Endothelial cell of umbilical vein (primary cell): ENCODE measurements around the gene CCDC57. TPM values are rescaled to one million over a fixed set of nuclear protein-coding genes. Genes with fewer than 3 reads are reported as not detected.

ENCODE experiments used
- BruUV-seq: library from RNA; stranded (reverse); fragments of 400-500 nt; replicated peaks from 2 replicates; lab custom pipeline; 2021; lab: Mats Ljungman, UMichigan
- CTCF ChIA-PET: fragments of 300-600, 350-600 bp; sonication (Branson Sonifier 250); formaldehyde crosslinking; loops from one replicate; lab custom pipeline; 2021; ENCODE audit warnings: antibody characterized with exemption, inconsistent platforms; lab: Charles Lee
- POLR2A ChIA-PET: fragments of 300-600, 350-600 bp; sonication (Branson Sonifier 250); formaldehyde crosslinking; loops from one replicate; lab custom pipeline; 2021; ENCODE audit warnings: antibody characterized with exemption, inconsistent platforms; lab: Charles Lee
- DNase-seq: peaks from one replicate; pipeline ENCODE4 v3.0.0-alpha.2; 2011; ENCODE audit warnings: low read depth, low spot score
- FAIRE-seq: peaks from 2 replicates; lab custom pipeline; 2011; peaks lifted over from hg19 to GRCh38; lab: Jason Lieb, UNC
- H2AFZ ChIP-seq: 2 replicates; pipeline ENCODE4 v1.6.0; 2012; ENCODE audit warnings: low read depth, low read length, control low read depth, inconsistent platforms
- H3K27ac ChIP-seq: 2 replicates; pipeline ENCODE4 v1.5.1; 2011; ENCODE audit warnings: low read depth, mild to moderate bottlenecking, control low read depth, low read length, moderate library complexity; ENCODE audit not compliant: insufficient read depth
- H3K27me3 ChIP-seq, 2 experiments: 2 replicates each; pipeline versions ENCODE4 v1.6.0 to v1.6.1; 2011; ENCODE audit warnings: low read length in 2 of 2, mixed read lengths in 1 of 2; ENCODE audit not compliant: control insufficient read depth in 2 of 2, insufficient read depth in 2 of 2
- H3K36me3 ChIP-seq, 2 experiments: 2 replicates in 1 of 2; 3 replicates in 1 of 2; pipeline ENCODE4 v1.5.1; 2011; ENCODE audit warnings: low read length in 2 of 2, mild to moderate bottlenecking in 1 of 2, moderate library complexity in 1 of 2; ENCODE audit not compliant: control insufficient read depth in 2 of 2, insufficient read depth in 2 of 2; ENCODE audit errors: extremely low read depth in 1 of 2
- H3K4me1 ChIP-seq: 3 replicates; pipeline ENCODE4 v1.5.1; 2011; ENCODE audit warnings: mild to moderate bottlenecking, low read length; ENCODE audit not compliant: control insufficient read depth, insufficient read depth; ENCODE audit errors: extremely low read depth
- H3K4me2 ChIP-seq: 2 replicates; pipeline ENCODE4 v1.6.1; 2011; ENCODE audit warnings: low read length, control low read depth, mixed read lengths; ENCODE audit not compliant: insufficient read depth
- H3K4me3 ChIP-seq, 3 experiments: fragments of 200-600 bp in 1 of 3; sonication (generic), shearing (Covaris generic) in 1 of 3; replicated peaks in 1 of 3; 2 replicates each; pipeline ENCODE4 v1.5.1; 2011 to 2016; ENCODE audit warnings: control low read depth in 3 of 3, low read length in 3 of 3, mild to moderate bottlenecking in 2 of 3, inconsistent platforms in 1 of 3, low read depth in 1 of 3, moderate library complexity in 1 of 3; ENCODE audit not compliant: insufficient read depth in 1 of 3
- H3K79me2 ChIP-seq: 2 replicates; pipeline ENCODE4 v1.6.0; 2012; ENCODE audit warnings: low read length, inconsistent platforms; ENCODE audit not compliant: control insufficient read depth, insufficient read depth
- H3K9ac ChIP-seq: replicated peaks from 2 replicates; pipeline ENCODE3; 2011; ENCODE audit warnings: low read length, control low read depth; ENCODE audit not compliant: insufficient read depth; ENCODE audit errors: extremely low read depth
- H3K9me1 ChIP-seq: replicated peaks from 3 replicates; pipeline ENCODE4 v1.6.0; 2011; ENCODE audit warnings: mild to moderate bottlenecking, low read length; ENCODE audit not compliant: control insufficient read depth, insufficient read depth; ENCODE audit errors: extremely low read depth
- H3K9me3 ChIP-seq: replicated peaks from 2 replicates; pipeline ENCODE4 v1.5.1; 2012; ENCODE audit warnings: low read length, inconsistent platforms; ENCODE audit not compliant: control insufficient read depth, insufficient read depth
- H4K20me1 ChIP-seq: replicated peaks from 2 replicates; pipeline ENCODE3; 2011; ENCODE audit warnings: mild to moderate bottlenecking, low read length; ENCODE audit not compliant: control insufficient read depth, insufficient read depth; ENCODE audit errors: extremely low read depth
- CTCF ChIP-seq, 2 donors: IDR thresholded peaks; 1 replicate in 1 of 2; 2 replicates in 1 of 2; pipeline ENCODE4 v1.5.1; 2011; ENCODE audit warnings: low read length in 2 of 2, mild to moderate bottlenecking in 2 of 2, moderate library complexity in 2 of 2, control low read depth in 1 of 2, inconsistent platforms in 1 of 2, low read depth in 1 of 2; ENCODE audit not compliant: insufficient read depth in 1 of 2; ENCODE audit errors: extremely low read depth in 1 of 2
- EZH2 ChIP-seq: IDR thresholded peaks from 2 replicates; pipeline ENCODE4 v1.6.1; 2012; ENCODE audit warnings: borderline replicate concordance, low read depth, mild to moderate bottlenecking, moderate library complexity, low read length, inconsistent platforms; ENCODE audit not compliant: severe bottlenecking
- FOS ChIP-seq: IDR thresholded peaks from 2 replicates; pipeline ENCODE4 v1.6.1; 2011; ENCODE audit warnings: mild to moderate bottlenecking, low read length, moderate library complexity, borderline replicate concordance; ENCODE audit not compliant: insufficient read depth
- GATA2 ChIP-seq: IDR thresholded peaks from 2 replicates; pipeline ENCODE4 v1.7.0; 2011; ENCODE audit warnings: low read depth, mild to moderate bottlenecking, moderate library complexity, mixed read lengths, low read length; ENCODE audit not compliant: insufficient read length, insufficient read depth
- JUN ChIP-seq: IDR thresholded peaks from 2 replicates; pipeline ENCODE4 v1.6.1; 2011; ENCODE audit warnings: borderline replicate concordance, low read depth; ENCODE audit not compliant: insufficient read length, insufficient read depth
- MAX ChIP-seq: IDR thresholded peaks from 2 replicates; pipeline ENCODE4 v1.6.1; 2011; ENCODE audit not compliant: insufficient read depth, insufficient read length
- MYC ChIP-seq: IDR thresholded peaks from one replicate; pipeline ENCODE4 v1.6.1; 2011; ENCODE audit warnings: mild to moderate bottlenecking, low read depth, low read length
- POLR2A ChIP-seq: IDR thresholded peaks from 2 replicates; pipeline ENCODE4 v1.6.1; 2012; ENCODE audit warnings: low read depth, mild to moderate bottlenecking, control low read depth, low read length
- POLR2AphosphoS5 ChIP-seq: IDR thresholded peaks from 2 replicates; pipeline ENCODE4 v1.6.1; 2012; ENCODE audit warnings: low read depth, mild to moderate bottlenecking, control low read depth, low read length, moderate library complexity; ENCODE audit not compliant: insufficient read depth
- dilution Hi-C: fragments of 300-500 bp; cut with MboI; formaldehyde crosslinking; loops from one replicate; pipeline ENCODE4 v1.15.0; 2019; ENCODE audit warnings: low sequenced_read_pairs; ENCODE audit not compliant: extremely low pct_ligation_motif_present
- intact Hi-C: fragments of 100-400 bp; cut with micrococcal nuclease; formaldehyde crosslinking; loops from one replicate; pipeline ENCODE4 v1.10.0; 2022
- polyA plus RNA-seq, 4 experiments: library from polyadenylated mRNA; depleted of rRNA in 3 of 4; stranded (reverse) in 3 of 4; unstranded in 1 of 4; fragments of >200 nt; gene quantifications; 2 replicates each; pipeline versions ENCODE4 v1.2.1 to v1.2.3, GENCODE V29; 2011 to 2012; ENCODE audit warnings: missing spikeins in 1 of 4
- total RNA-seq: library from RNA; stranded (reverse); gene quantifications from 2 replicates; pipeline ENCODE4 v1.2.3, GENCODE V29; 2021

Gene CCDC57
- total and polyA plus RNA-seq, 2 donors (not counting 3 experiments of a cell fraction or from before 2014, with no cell fraction given), result 18.6 to 31.6 TPM

- Histone ChIP-seq H3K27ac (no peak overlapping the region), H2AFZ (no peak overlapping the region), H4K20me1 (no peaks in the 10 kb centered on the region), H3K27me3 (no peaks in the 10 kb centered on the region), H3K9me3 (no peaks in the 10 kb centered on the region), H3K4me2 (no peak overlapping the region), H3K4me1 (peaks cover 4% of the 10 kb centered on the region), H3K9ac (no peak overlapping the region), H3K79me2 (peaks cover 8% of the 10 kb centered on the region), H3K9me1 (no peaks in the 10 kb centered on the region), H3K36me3 (no peaks in the 10 kb centered on the region), H3K4me3 (no peak overlapping the region)
- no peak for FAIRE-seq
- ChIA-PET CTCF (no interaction called here), POLR2A (interaction anchor here (0.6 kb wide), 1 partner anchor 30 kb away, joined by 3 read pairs; no protein-coding TSS in a partner anchor)
- no TSS peak for BruUV-seq
- TF ChIP-seq POLR2A (no peak), FOS (no peak), MAX (no peak), POLR2AphosphoS5 (no peak)
- no peak for DNase-seq
- dilution Hi-C loops (no loop called here), intact Hi-C loops (loop anchor here (5.0 kb wide), 1 partner anchor 127 kb away; the partner anchor contains the start of gene FASN)
Observed at GRCh38 chr17:82224666-82225065, 12.0 kb upstream of the CCDC57 start.

DNA sequence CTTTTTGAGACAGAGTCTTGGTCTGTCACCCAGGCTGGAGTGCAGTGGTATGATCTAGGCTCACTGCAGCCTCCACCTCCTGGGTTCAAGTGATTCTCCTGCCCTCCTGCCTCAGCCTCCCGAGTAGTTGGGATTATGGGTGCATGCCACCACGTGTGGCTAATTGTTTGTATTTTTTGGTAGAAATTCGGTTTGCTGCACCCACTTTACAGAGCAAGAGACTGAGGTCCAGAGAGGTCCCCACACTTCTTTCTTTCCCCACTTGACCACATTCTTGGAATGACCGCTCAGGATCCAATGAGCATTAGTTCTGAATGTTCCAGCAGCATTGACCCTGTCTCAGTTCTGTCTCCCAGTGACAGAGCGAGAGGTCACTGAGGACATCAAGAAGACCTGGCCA is 10.9 kb upstream of the CCDC57 start:
- H3K4me3 ChIP-seq, result no peak overlapping the region
- no peak overlapping the region for H3K27ac ChIP-seq
- no TSS peak for BruUV-seq
- TF ChIP-seq POLR2A (no peak), CTCF (IDR thresholded peaks at IDR 0.05; ENCODE audit: extremely low read depth in 1 of 2, insufficient read depth in 1 of 2, low read depth in 1 of 2, low read length in 2 of 2) (no peak), EZH2 (no peak), JUN (no peak), POLR2AphosphoS5 (no peak), MAX (no peak), MYC (no peak), FOS (no peak), GATA2 (no peak)
- ChIA-PET CTCF (no interaction called here), POLR2A (no interaction called here)
- dilution Hi-C loops (no loop called here), intact Hi-C loops (no loop called here)
- no peak overlapping the region for H3K4me2 ChIP-seq
- H2AFZ ChIP-seq, result no peak overlapping the region
- H3K9me1 ChIP-seq, result no peaks in the 10 kb centered on the region
- H3K79me2 ChIP-seq, result no peaks in the 10 kb centered on the region
- no peak for DNase-seq
- H4K20me1 ChIP-seq, result no peaks in the 10 kb centered on the region
- FAIRE-seq, result no peak
- H3K4me1 ChIP-seq, result peaks cover 2% of the 10 kb centered on the region
- no peaks in the 10 kb centered on the region for H3K27me3 ChIP-seq
- no peaks in the 10 kb centered on the region for H3K36me3 ChIP-seq
- no peaks in the 10 kb centered on the region for H3K9me3 ChIP-seq
- H3K9ac ChIP-seq, result no peak overlapping the region
